DMS114 treated with DMSO at 0.1 percent for 48 hours (cell line): Measurements from ENCODE around the gene DNAH17.

ENCODE experiments used
- DNase-seq: peaks from one replicate; lab custom pipeline; 2025; ENCODE audit not compliant: unreplicated experiment; lab: John Stamatoyannopoulos, UW

Gene DNAH17

GRCh38 chr17:78576389-78577112 is 645 bp downstream of the DNAH17 start:
- no peak for DNase-seq

- no peak for DNase-seq
Measured at GRCh38 chr17:78575899-78576298, 1.3 kb downstream of the DNAH17 start.

DNA sequence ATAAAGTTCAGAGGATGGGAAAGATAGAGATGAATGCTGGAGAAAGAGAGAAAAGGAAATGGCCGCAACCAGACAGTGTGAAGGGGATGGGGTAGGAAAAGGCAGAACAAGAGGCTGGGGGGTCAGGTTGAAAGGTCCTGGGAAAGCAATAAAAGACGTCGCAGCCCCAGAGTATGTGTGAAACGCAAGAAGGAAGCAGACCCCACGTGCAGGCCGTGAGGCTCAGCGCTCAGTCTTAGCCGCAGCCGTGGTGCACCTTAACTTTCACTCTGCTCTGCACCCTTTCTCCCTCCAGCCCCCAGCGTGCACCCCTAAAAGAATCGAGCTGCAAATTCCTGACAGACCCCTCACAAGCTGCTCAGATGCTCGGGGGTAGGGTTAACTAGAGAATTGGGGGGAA is 1.9 kb downstream of the DNAH17 start:
- DNase-seq = no peak

DNA sequence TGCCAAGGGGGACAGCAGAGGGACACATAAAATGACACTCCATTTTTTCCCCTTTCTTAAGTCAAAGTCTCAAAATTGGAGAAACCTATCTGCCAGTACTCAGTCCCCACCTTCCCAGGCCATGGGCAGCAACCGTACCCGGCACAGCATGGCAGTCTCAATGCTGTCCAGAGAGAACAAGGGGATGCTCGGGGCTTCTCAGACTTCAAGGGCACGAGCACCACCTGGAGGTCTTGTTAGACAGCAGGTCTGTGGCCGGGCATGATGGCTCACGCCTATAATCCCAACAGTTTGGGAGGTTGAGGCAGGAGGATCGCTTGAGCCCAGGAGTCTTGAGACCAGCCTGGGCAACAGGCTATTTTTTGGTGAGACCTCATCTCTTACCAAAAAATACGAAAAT is 3.2 kb downstream of the DNAH17 start:
- DNase-seq = no peak

- DNase-seq = no peak
Measured at GRCh38 chr17:78572239-78573205, 4.7 kb downstream of the DNAH17 start.

- DNase-seq = no peak
Measured at GRCh38 chr17:78571329-78571728, 5.9 kb downstream of the DNAH17 start.

GRCh38 chr17:78568494-78569115 is 8.6 kb downstream of the DNAH17 start:
- no peak for DNase-seq

GRCh38 chr17:78567991-78568390 is 9.2 kb downstream of the DNAH17 start:
- no peak for DNase-seq

DNA sequence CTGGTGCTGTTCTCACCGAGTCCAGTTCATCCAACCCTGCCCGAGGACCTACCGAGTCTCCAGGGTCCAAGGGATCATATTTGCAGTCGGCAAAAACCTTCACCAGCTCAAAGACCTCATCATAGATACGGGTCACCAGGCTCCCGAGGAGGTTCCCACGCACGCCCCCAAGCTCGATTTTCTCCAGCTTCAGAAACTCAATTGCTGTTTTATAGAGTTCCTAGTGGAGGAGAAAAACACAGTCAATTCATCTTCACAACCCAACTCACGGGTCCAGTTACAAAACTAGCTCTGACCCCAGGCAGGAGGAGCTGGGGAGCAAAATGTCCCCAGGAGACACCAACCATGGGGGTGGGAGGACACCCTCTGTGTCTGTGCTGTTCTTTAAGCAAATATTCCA is 10.2 kb downstream of the DNAH17 start:
- no peak for DNase-seq

GRCh38 chr17:78563189-78564145 is 13.7 kb downstream of the DNAH17 start:
- no peak for DNase-seq

DNA sequence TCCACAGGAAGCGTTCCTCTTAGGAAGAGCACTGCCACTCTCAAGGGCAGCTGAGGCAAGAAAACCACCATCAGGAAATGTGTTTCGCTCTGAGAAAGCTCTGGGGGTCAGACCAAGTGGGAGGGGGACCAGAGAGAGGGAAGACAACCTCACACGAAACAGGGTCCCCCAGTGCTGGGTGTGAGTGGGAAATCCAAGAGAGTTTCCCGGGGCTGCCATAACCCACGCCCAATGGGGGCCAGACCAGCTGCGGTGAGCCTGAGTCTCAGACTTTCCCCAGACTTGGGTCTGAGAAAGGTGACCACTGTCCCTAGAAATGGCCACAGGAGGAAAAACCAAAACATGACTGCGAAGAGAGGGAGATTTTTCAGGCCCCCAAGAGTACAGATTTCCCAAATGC is 14.5 kb downstream of the DNAH17 start:
- no peak for DNase-seq

DNA sequence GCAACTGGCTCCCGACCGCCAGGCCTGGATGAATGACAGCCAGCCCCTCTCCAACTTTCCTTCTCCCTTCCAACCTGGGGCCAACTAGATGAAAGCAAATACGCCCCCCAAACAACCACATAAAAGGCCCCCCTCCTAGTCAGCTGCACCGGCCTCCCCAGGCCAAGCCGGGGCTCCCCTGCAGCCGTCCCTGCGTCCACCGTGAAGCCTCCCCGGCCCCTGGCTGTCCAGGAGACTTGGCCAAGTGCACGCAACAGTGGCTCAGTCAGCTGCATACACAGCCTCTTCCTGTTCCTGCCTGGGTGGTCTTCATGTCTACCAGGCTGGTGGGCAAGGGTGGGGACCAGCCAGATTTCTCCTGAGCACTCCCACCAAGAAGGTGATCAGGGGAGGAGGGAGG is 16.0 kb downstream of the DNAH17 start:
- no peak for DNase-seq

DNA sequence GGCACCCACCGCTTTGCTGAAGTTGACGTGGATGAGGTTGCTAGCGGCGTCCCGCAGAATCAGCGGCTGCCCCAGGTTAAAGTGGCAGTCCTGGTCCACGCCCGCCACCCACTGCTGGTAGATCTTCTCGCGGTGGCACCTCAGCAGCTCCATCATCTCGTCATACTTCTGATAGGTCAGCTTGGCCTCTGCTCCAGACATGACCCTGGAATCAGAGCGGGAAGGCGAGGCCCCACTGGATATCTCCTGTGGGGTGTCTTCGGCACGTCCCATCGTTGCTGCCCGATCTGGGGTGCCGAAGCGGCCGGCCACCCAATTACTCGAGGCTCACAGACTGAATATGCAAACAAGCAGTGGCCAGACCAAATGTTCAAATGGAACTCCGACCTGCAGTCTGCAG is 16.5 kb downstream of the DNAH17 start:
- no peak for DNase-seq

DNA sequence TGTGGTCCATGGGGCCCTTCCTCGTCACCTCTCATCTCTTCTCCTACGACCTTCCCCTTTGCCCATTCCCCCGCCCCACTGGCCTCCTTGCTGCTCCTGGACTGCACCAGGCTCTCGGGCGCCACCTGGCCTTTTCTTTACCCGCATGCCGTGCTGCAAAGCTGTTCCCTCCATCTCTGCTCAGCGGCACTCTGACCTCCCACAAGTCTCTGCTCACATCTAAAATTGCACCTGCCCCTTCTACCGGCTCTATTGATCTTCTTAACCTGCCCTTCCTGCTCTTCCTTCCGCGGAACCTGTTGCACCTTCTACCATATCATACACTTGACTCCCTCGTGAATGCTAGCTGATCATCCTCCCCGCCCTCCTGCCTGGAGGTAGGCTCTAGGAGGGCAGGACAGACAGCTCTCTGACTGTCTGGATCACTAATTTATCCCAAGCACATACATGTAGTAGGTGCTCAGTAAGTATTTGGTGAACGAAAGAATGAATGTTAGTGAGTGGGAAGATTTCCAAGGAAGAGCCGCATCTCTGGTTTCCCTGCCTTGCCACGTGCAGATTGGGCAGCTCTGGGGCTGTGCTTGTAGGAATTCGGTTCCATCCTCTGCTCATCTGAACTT is 17.3 kb downstream of the DNAH17 start:
- no peak for DNase-seq

- DNase-seq = no peak
Measured at GRCh38 chr17:78558989-78559388, 18.2 kb downstream of the DNAH17 start.

GRCh38 chr17:78558181-78558850 is 18.9 kb downstream of the DNAH17 start:
- DNase-seq = no peak

DNA sequence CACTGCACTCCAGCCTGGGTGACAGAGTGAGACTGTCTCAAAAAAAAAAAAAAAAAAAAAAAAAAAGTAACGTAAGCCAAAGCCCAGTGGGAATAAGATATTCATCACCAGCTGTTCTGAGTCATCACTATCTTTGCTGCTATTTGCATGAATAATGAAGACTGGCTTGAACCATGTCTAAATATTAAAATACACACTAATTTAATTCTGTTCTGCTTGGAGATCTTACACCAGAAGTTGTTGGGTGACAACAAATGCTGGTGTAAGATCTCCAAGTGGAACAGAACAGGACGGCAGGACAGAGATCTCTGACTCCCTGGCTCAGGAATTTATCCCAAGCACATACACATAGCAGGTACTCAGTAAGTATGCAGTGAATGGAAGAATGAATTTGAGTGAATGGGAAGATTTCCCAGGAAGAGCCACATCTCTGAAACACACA is 19.6 kb downstream of the DNAH17 start:
- no peak for DNase-seq

- DNase-seq = no peak
Measured at GRCh38 chr17:78556812-78557211, 20.4 kb downstream of the DNAH17 start.

DNA sequence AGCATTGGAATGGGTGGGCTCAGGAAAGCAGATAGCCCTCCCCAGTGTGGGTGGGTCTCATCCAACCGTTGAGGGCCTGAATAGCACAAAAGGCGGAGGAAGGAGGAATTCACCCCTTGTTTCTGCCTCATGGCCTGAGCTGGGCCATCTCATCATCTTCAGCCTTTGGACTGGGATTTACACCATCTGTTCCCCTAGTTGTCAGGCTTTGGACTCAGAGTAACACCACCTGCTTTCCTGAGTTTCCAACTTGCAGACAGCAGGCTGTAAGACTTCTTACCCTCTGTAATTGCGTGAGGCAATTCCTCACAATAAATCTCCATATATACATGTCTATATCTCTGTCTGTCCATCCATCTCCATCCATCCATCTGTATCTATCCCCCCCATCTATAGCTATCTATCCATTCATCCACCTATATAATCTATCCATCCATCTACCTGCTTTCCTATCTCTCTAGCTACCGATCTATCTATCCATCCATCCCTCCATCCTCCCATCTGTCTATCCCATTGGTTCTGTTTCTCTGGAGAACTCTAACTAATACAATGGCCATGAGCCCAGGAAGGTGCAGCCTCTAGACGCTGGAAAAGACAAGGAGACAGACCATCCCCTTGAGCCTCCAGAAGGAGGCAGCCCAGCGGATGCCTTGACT is 21.3 kb downstream of the DNAH17 start:
- no peak for DNase-seq
